ENCODE data around the gene RNU7-1. TPM values are rescaled to one million over a fixed set of nuclear protein-coding genes. Genes with fewer than 3 reads are reported as not detected.
A peak's percentile ranks its signal among the peaks of the same experiment; 100 is the strongest.

The RNU7-1 gene
- total RNA-seq, 3 donors from 2014 or later: not detected

DNA sequence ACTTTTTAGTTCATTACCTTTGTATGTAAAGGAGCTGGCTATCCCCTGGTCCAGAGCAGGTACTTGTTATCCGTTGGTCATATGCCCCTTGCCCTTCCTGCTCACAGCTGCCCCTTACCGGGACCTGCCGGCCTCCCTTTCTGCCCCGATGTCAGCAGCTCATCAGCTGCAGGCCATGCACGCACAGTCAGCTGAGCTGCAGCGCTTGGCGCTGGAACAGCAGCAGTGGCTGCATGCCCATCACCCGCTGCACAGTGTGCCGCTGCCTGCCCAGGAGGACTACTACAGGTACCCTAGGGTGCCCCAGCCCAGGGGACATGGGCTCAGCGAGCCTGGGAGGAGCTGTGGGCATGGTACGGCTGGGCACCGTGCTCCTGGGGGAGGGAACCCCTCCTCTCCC lies 2.3 kb upstream of the RNU7-1 start:
- intact Hi-C loops (cut with DNase I; ENCODE audit: low total_unique reads): loop anchor here (10.0 kb wide), 1 partner anchor 174 kb away; no protein-coding TSS in a partner anchor
- H3K36me3 ChIP-seq: no peaks in the 10 kb centered on the region
- H3K4me1 ChIP-seq: peaks cover 22 to 25% of the 10 kb centered on the region in 2 donors

GRCh38 chr12:6941782-6942181 lies 1.8 kb upstream of the RNU7-1 start:
- Histone ChIP-seq H3K4me1 (peaks cover 22 to 28% of the 10 kb centered on the region in 2 donors), H3K9me3 (no peaks in the 10 kb centered on the region), H3K4me3 (no peak overlapping the region), H3K27ac (peak overlapping the region; percentile 56 to 97), H3K36me3 (no peaks in the 10 kb centered on the region), H3K27me3 (no peaks in the 10 kb centered on the region)
- DNase-seq (ENCODE audit: low spot score in 2 of 2): no peak
- TF ChIP-seq POLR2AphosphoS5 (IDR thresholded peaks at IDR 0.05) (no peak), POLR2A (IDR thresholded peaks at IDR 0.05) (no peak)
- TF ChIP-seq, protein P1, sequence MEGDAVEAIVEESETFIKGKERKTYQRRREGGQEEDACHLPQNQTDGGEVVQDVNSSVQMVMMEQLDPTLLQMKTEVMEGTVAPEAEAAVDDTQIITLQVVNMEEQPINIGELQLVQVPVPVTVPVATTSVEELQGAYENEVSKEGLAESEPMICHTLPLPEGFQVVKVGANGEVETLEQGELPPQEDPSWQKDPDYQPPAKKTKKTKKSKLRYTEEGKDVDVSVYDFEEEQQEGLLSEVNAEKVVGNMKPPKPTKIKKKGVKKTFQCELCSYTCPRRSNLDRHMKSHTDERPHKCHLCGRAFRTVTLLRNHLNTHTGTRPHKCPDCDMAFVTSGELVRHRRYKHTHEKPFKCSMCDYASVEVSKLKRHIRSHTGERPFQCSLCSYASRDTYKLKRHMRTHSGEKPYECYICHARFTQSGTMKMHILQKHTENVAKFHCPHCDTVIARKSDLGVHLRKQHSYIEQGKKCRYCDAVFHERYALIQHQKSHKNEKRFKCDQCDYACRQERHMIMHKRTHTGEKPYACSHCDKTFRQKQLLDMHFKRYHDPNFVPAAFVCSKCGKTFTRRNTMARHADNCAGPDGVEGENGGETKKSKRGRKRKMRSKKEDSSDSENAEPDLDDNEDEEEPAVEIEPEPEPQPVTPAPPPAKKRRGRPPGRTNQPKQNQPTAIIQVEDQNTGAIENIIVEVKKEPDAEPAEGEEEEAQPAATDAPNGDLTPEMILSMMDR (IDR thresholded peaks at IDR 0.05): no peak
- intact Hi-C loops (cut with DNase I; ENCODE audit: low total_unique reads): loop anchor here (10.0 kb wide), 1 partner anchor 173 kb away; no protein-coding TSS in a partner anchor

More for the DNA sequence above, 2.3 kb upstream of the RNU7-1 start:
- no peak for DNase-seq (ENCODE audit: low spot score in 2 of 2)
- H3K4me3 ChIP-seq: no peak overlapping the region
- peak overlapping the region; percentile 56 to 97 for H3K27ac ChIP-seq
- no peaks in the 10 kb centered on the region for H3K27me3 ChIP-seq
- no peaks in the 10 kb centered on the region for H3K9me3 ChIP-seq
- TF ChIP-seq POLR2A (IDR thresholded peaks at IDR 0.05): no peak
- TF ChIP-seq, protein P1 (IDR thresholded peaks at IDR 0.05): no peak
- TF ChIP-seq POLR2AphosphoS5 (IDR thresholded peaks at IDR 0.05): no peak

GRCh38 chr12:6942331-6942665 lies 1.3 kb upstream of the RNU7-1 start:
- Histone ChIP-seq H3K4me3 (no peak overlapping the region), H3K27ac (peak overlapping the region; percentile 96 to 97), H3K4me1 (peaks cover 22 to 32% of the 10 kb centered on the region in 2 donors), H3K9me3 (no peaks in the 10 kb centered on the region), H3K36me3 (no peaks in the 10 kb centered on the region), H3K27me3 (no peaks in the 10 kb centered on the region)
- TF ChIP-seq POLR2AphosphoS5 (IDR thresholded peaks at IDR 0.05): peak in 1 of 3 donors; percentile 7
- TF ChIP-seq, protein P1 (IDR thresholded peaks at IDR 0.05): no peak
- DNase-seq (ENCODE audit: low spot score in 2 of 2): no peak
- intact Hi-C loops (cut with DNase I; ENCODE audit: low total_unique reads): loop anchor here (10.0 kb wide), 1 partner anchor 173 kb away; no protein-coding TSS in a partner anchor

GRCh38 chr12:6943389-6943721 lies 261 bp upstream of the RNU7-1 start:
- Histone ChIP-seq H3K4me1 (peaks cover 19 to 31% of the 10 kb centered on the region in 2 donors), H3K36me3 (no peaks in the 10 kb centered on the region), H3K9me3 (no peaks in the 10 kb centered on the region), H3K27me3 (no peaks in the 10 kb centered on the region), H3K4me3 (peak overlapping the region; percentile 70 to 80 (median 78)), H3K27ac (peak overlapping the region; percentile 96 to 97)
- intact Hi-C loops (cut with DNase I; ENCODE audit: low total_unique reads): loop anchor here (10.0 kb wide), 1 partner anchor 171 kb away; no protein-coding TSS in a partner anchor
- TF ChIP-seq, protein P1 (IDR thresholded peaks at IDR 0.05): no peak
- no peak for TF ChIP-seq POLR2AphosphoS5 (IDR thresholded peaks at IDR 0.05)
- TF ChIP-seq POLR2A (IDR thresholded peaks at IDR 0.05): no peak
- peak in 1 of 2 donors; percentile 88 for DNase-seq (ENCODE audit: low spot score in 2 of 2)

GRCh38 chr12:6944381-6945186 lies 968 bp downstream of the RNU7-1 start:
- H3K9me3 ChIP-seq: no peaks in the 10 kb centered on the region
- TF ChIP-seq, protein P1 (IDR thresholded peaks at IDR 0.05): peak; percentile 94 to 97 (median 95)
- peak; percentile 7 for TF ChIP-seq POLR2A (IDR thresholded peaks at IDR 0.05)
- TF ChIP-seq POLR2AphosphoS5 (IDR thresholded peaks at IDR 0.05): peak; percentile 61 to 89 (median 75)
- peaks cover 14 to 22% of the 10 kb centered on the region in 2 donors for H3K4me1 ChIP-seq
- intact Hi-C loops (cut with DNase I; ENCODE audit: low total_unique reads): loop anchor here (10.0 kb wide), 1 partner anchor 170 kb away; no protein-coding TSS in a partner anchor
- H3K4me3 ChIP-seq: peak overlapping the region; percentile 70 to 80 (median 78)
- H3K27me3 ChIP-seq: no peaks in the 10 kb centered on the region
- no peaks in the 10 kb centered on the region for H3K36me3 ChIP-seq
- DNase-seq (ENCODE audit: low spot score in 2 of 2): peak; percentile 92 to 93
- peak overlapping the region; percentile 96 to 97 for H3K27ac ChIP-seq

Data from breast epithelium (tissue), 4 donors.